Endothelial cell of umbilical vein (primary cell): ENCODE results near the gene PROCR. TPM values are rescaled to one million over a fixed set of nuclear protein-coding genes. Genes with fewer than 3 reads are reported as not detected.
A peak's percentile ranks its signal among the peaks of the same experiment; 100 is the strongest.

Experiments
- BruUV-seq: library from RNA; stranded (reverse); fragments of 400-500 nt; replicated peaks from 2 replicates; lab custom pipeline; 2021; lab: Mats Ljungman, UMichigan
- CTCF ChIA-PET: fragments of 300-600, 350-600 bp; sonication (Branson Sonifier 250); formaldehyde crosslinking; loops from one replicate; lab custom pipeline; 2021; ENCODE audit warnings: antibody characterized with exemption, inconsistent platforms; lab: Charles Lee
- POLR2A ChIA-PET: fragments of 300-600, 350-600 bp; sonication (Branson Sonifier 250); formaldehyde crosslinking; loops from one replicate; lab custom pipeline; 2021; ENCODE audit warnings: antibody characterized with exemption, inconsistent platforms; lab: Charles Lee
- DNase-seq: peaks from one replicate; pipeline ENCODE4 v3.0.0-alpha.2; 2011; ENCODE audit warnings: low read depth, low spot score
- FAIRE-seq: peaks from 2 replicates; lab custom pipeline; 2011; peaks lifted over from hg19 to GRCh38; lab: Jason Lieb, UNC
- H2AFZ ChIP-seq: 2 replicates; pipeline ENCODE4 v1.6.0; 2012; ENCODE audit warnings: low read depth, low read length, control low read depth, inconsistent platforms
- H3K27ac ChIP-seq: 2 replicates; pipeline ENCODE4 v1.5.1; 2011; ENCODE audit warnings: low read depth, mild to moderate bottlenecking, control low read depth, low read length, moderate library complexity; ENCODE audit not compliant: insufficient read depth
- H3K27me3 ChIP-seq, 2 experiments: 2 replicates each; pipeline versions ENCODE4 v1.6.0 to v1.6.1; 2011; ENCODE audit warnings: low read length in 2 of 2, mixed read lengths in 1 of 2; ENCODE audit not compliant: control insufficient read depth in 2 of 2, insufficient read depth in 2 of 2
- H3K36me3 ChIP-seq, 2 experiments: 2 replicates in 1 of 2; 3 replicates in 1 of 2; pipeline ENCODE4 v1.5.1; 2011; ENCODE audit warnings: low read length in 2 of 2, mild to moderate bottlenecking in 1 of 2, moderate library complexity in 1 of 2; ENCODE audit not compliant: control insufficient read depth in 2 of 2, insufficient read depth in 2 of 2; ENCODE audit errors: extremely low read depth in 1 of 2
- H3K4me1 ChIP-seq: 3 replicates; pipeline ENCODE4 v1.5.1; 2011; ENCODE audit warnings: mild to moderate bottlenecking, low read length; ENCODE audit not compliant: control insufficient read depth, insufficient read depth; ENCODE audit errors: extremely low read depth
- H3K4me2 ChIP-seq: 2 replicates; pipeline ENCODE4 v1.6.1; 2011; ENCODE audit warnings: low read length, control low read depth, mixed read lengths; ENCODE audit not compliant: insufficient read depth
- H3K4me3 ChIP-seq, 3 experiments: fragments of 200-600 bp in 1 of 3; sonication (generic), shearing (Covaris generic) in 1 of 3; replicated peaks in 1 of 3; 2 replicates each; pipeline ENCODE4 v1.5.1; 2011 to 2016; ENCODE audit warnings: control low read depth in 3 of 3, low read length in 3 of 3, mild to moderate bottlenecking in 2 of 3, inconsistent platforms in 1 of 3, low read depth in 1 of 3, moderate library complexity in 1 of 3; ENCODE audit not compliant: insufficient read depth in 1 of 3
- H3K79me2 ChIP-seq: 2 replicates; pipeline ENCODE4 v1.6.0; 2012; ENCODE audit warnings: low read length, inconsistent platforms; ENCODE audit not compliant: control insufficient read depth, insufficient read depth
- H3K9ac ChIP-seq: replicated peaks from 2 replicates; pipeline ENCODE3; 2011; ENCODE audit warnings: low read length, control low read depth; ENCODE audit not compliant: insufficient read depth; ENCODE audit errors: extremely low read depth
- H3K9me1 ChIP-seq: replicated peaks from 3 replicates; pipeline ENCODE4 v1.6.0; 2011; ENCODE audit warnings: mild to moderate bottlenecking, low read length; ENCODE audit not compliant: control insufficient read depth, insufficient read depth; ENCODE audit errors: extremely low read depth
- H3K9me3 ChIP-seq: replicated peaks from 2 replicates; pipeline ENCODE4 v1.5.1; 2012; ENCODE audit warnings: low read length, inconsistent platforms; ENCODE audit not compliant: control insufficient read depth, insufficient read depth
- H4K20me1 ChIP-seq: replicated peaks from 2 replicates; pipeline ENCODE3; 2011; ENCODE audit warnings: mild to moderate bottlenecking, low read length; ENCODE audit not compliant: control insufficient read depth, insufficient read depth; ENCODE audit errors: extremely low read depth
- EZH2 ChIP-seq: IDR thresholded peaks from 2 replicates; pipeline ENCODE4 v1.6.1; 2012; ENCODE audit warnings: borderline replicate concordance, low read depth, mild to moderate bottlenecking, moderate library complexity, low read length, inconsistent platforms; ENCODE audit not compliant: severe bottlenecking
- FOS ChIP-seq: IDR thresholded peaks from 2 replicates; pipeline ENCODE4 v1.6.1; 2011; ENCODE audit warnings: mild to moderate bottlenecking, low read length, moderate library complexity, borderline replicate concordance; ENCODE audit not compliant: insufficient read depth
- GATA2 ChIP-seq: IDR thresholded peaks from 2 replicates; pipeline ENCODE4 v1.7.0; 2011; ENCODE audit warnings: low read depth, mild to moderate bottlenecking, moderate library complexity, mixed read lengths, low read length; ENCODE audit not compliant: insufficient read length, insufficient read depth
- JUN ChIP-seq: IDR thresholded peaks from 2 replicates; pipeline ENCODE4 v1.6.1; 2011; ENCODE audit warnings: borderline replicate concordance, low read depth; ENCODE audit not compliant: insufficient read length, insufficient read depth
- MYC ChIP-seq: IDR thresholded peaks from one replicate; pipeline ENCODE4 v1.6.1; 2011; ENCODE audit warnings: mild to moderate bottlenecking, low read depth, low read length
- POLR2A ChIP-seq: IDR thresholded peaks from 2 replicates; pipeline ENCODE4 v1.6.1; 2012; ENCODE audit warnings: low read depth, mild to moderate bottlenecking, control low read depth, low read length
- POLR2AphosphoS5 ChIP-seq: IDR thresholded peaks from 2 replicates; pipeline ENCODE4 v1.6.1; 2012; ENCODE audit warnings: low read depth, mild to moderate bottlenecking, control low read depth, low read length, moderate library complexity; ENCODE audit not compliant: insufficient read depth
- dilution Hi-C: fragments of 300-500 bp; cut with MboI; formaldehyde crosslinking; loops from one replicate; pipeline ENCODE4 v1.15.0; 2019; ENCODE audit warnings: low sequenced_read_pairs; ENCODE audit not compliant: extremely low pct_ligation_motif_present
- intact Hi-C: fragments of 100-400 bp; cut with micrococcal nuclease; formaldehyde crosslinking; loops from one replicate; pipeline ENCODE4 v1.10.0; 2022
- polyA plus RNA-seq, 4 experiments: library from polyadenylated mRNA; depleted of rRNA in 3 of 4; stranded (reverse) in 3 of 4; unstranded in 1 of 4; fragments of >200 nt; gene quantifications; 2 replicates each; pipeline versions ENCODE4 v1.2.1 to v1.2.3, GENCODE V29; 2011 to 2012; ENCODE audit warnings: missing spikeins in 1 of 4
- total RNA-seq: library from RNA; stranded (reverse); gene quantifications from 2 replicates; pipeline ENCODE4 v1.2.3, GENCODE V29; 2021
- TF ChIP-seq, protein P1 (sequence below), 2 donors: IDR thresholded peaks; 1 replicate in 1 of 2; 2 replicates in 1 of 2; pipeline ENCODE4 v1.5.1; 2011; ENCODE audit warnings: low read length in 2 of 2, mild to moderate bottlenecking in 2 of 2, moderate library complexity in 2 of 2, control low read depth in 1 of 2, inconsistent platforms in 1 of 2, low read depth in 1 of 2; ENCODE audit not compliant: insufficient read depth in 1 of 2; ENCODE audit errors: extremely low read depth in 1 of 2
- TF ChIP-seq, protein P2 (sequence below): IDR thresholded peaks from 2 replicates; pipeline ENCODE4 v1.6.1; 2011; ENCODE audit not compliant: insufficient read depth, insufficient read length

PROCR gene
- total and polyA plus RNA-seq, 2 donors (not counting 3 experiments of a cell fraction or from before 2014, with no cell fraction given): 251 to 376 TPM

DNA sequence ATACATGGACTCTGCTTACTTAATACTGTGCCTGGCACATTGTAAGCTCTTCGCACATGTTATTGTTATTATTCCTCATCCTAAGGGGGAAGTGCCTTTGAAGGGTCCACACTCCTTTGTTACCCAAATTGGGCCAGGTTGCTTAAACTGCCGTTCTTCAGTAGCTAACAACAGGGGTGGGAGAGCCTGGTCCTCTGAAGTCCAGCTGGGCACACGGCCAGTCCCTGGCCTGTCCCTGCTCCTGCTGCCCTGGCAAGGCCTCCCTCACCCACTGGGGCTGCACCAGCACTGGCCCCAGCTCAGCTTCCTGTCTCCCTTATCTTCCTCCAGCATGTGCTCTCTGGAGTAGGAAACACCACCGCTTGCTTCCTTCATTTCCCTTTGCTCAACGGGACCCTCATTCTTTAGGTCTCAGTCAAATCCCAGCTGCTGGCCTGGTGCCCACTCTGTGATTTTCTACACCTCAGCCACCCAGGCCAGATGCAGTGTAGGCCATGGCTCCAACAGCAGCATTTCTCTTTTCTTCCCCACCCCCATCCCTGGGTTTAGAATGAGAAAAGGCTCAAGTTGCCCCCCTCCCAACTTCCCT is 5.5 kb upstream of the PROCR start:
- H2AFZ ChIP-seq: peak overlapping the region; percentile 26
- DNase-seq (peak; percentile 99), FAIRE-seq (peak; percentile 92)
- ChIA-PET POLR2A (interaction anchor here (0.9 to 3.2 kb wide), 2 partner anchors 20 to 297 kb away, joined by 7 to 18 read pairs; partner anchors contain the start of gene EDEM2), CTCF (interaction anchor here (0.5 to 3.9 kb wide), 9 partner anchors 20 to 207 kb away, joined by 3 to 79 read pairs (median 5); partner anchors contain the start of gene EDEM2)
- H3K9me3 ChIP-seq: no peaks in the 10 kb centered on the region
- H3K4me1 ChIP-seq: peaks cover 27% of the 10 kb centered on the region
- intact Hi-C loops (loop anchor here (1.0 to 2.0 kb wide), 2 partner anchors 19 to 74 kb away; partner anchors contain the start of genes EDEM2 and TRPC4AP), dilution Hi-C loops (no loop called here)
- H3K27ac ChIP-seq: peak overlapping the region; percentile 59
- peak overlapping the region; percentile 22 for H3K9ac ChIP-seq
- peak overlapping the region; percentile 23 for H3K4me2 ChIP-seq
- H3K36me3 ChIP-seq: no peaks in the 10 kb centered on the region
- H3K9me1 ChIP-seq: no peaks in the 10 kb centered on the region
- H3K79me2 ChIP-seq: no peaks in the 10 kb centered on the region
- BruUV-seq: no TSS peak
- H3K4me3 ChIP-seq: no peak overlapping the region
- H4K20me1 ChIP-seq: no peaks in the 10 kb centered on the region
- TF ChIP-seq, protein P1, sequence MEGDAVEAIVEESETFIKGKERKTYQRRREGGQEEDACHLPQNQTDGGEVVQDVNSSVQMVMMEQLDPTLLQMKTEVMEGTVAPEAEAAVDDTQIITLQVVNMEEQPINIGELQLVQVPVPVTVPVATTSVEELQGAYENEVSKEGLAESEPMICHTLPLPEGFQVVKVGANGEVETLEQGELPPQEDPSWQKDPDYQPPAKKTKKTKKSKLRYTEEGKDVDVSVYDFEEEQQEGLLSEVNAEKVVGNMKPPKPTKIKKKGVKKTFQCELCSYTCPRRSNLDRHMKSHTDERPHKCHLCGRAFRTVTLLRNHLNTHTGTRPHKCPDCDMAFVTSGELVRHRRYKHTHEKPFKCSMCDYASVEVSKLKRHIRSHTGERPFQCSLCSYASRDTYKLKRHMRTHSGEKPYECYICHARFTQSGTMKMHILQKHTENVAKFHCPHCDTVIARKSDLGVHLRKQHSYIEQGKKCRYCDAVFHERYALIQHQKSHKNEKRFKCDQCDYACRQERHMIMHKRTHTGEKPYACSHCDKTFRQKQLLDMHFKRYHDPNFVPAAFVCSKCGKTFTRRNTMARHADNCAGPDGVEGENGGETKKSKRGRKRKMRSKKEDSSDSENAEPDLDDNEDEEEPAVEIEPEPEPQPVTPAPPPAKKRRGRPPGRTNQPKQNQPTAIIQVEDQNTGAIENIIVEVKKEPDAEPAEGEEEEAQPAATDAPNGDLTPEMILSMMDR (IDR thresholded peaks at IDR 0.05; ENCODE audit: extremely low read depth in 1 of 2, insufficient read depth in 1 of 2, low read depth in 1 of 2, low read length in 2 of 2): no peak
- TF ChIP-seq MYC (peak; percentile 51), JUN (peak; percentile 44), FOS (peak; percentile 54), POLR2A (peak; percentile 88), GATA2 (peak; percentile 99), EZH2 (no peak), POLR2AphosphoS5 (peak; percentile 99)
- TF ChIP-seq, protein P2, sequence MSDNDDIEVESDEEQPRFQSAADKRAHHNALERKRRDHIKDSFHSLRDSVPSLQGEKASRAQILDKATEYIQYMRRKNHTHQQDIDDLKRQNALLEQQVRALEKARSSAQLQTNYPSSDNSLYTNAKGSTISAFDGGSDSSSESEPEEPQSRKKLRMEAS: peak; percentile 63
- H3K27me3 ChIP-seq: no peaks in the 10 kb centered on the region
